ENCODE results near the gene CSTPP1.

The CSTPP1 gene, protein sequence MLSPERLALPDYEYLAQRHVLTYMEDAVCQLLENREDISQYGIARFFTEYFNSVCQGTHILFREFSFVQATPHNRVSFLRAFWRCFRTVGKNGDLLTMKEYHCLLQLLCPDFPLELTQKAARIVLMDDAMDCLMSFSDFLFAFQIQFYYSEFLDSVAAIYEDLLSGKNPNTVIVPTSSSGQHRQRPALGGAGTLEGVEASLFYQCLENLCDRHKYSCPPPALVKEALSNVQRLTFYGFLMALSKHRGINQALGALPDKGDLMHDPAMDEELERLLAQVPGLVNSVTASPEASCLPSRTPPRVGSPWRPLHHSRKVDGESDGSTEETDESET

DNA sequence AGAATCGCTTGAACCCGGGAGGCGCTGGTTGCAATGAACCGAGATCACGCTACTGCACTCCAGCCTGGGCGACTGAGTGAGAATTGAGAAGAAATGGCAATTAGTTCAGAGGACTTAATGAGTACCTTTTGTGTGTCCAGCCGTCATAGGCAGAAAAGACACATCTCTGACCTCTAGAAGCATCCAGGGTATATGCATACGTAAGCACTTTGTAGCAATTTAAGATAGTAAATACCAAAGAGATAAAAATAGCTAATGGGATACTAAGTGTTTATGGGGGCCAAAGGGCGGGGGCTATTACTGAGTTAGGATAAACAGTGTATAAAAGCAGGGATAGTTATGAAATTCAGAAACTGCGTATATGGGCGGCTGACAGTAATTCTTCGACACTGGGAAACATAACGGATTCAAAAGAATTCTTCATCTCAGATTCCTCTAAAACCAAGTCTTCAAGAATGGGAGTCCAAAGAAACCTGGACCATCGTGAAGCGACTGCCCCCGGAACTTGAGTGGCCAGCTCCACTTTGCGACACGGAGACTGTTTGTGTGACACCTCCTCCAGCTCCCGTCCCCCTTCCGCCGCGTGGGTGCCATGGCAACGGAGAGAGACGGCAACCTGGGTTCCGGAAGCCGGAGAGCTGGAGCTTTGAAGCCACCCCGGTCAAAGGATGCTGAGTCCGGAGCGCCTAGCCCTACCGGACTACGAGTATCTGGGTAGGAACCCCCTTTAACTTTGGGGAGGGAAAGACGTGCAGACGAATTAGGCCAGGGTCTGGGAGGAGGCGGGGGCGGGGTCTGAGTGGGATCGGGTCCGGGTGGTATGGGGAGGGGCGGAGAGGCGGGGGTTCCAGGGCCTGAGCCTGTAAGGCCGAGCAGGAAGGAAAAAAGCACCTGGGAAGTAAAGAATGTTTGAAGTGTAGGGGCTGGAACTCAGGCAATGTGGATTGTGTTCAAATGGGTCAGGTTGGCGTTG is at the start of gene CSTPP1:
TSS of gene CSTPP1 (plus strand) at position 624 of the 973 bp plus-strand sequence. CDS start at position 669, 45 bp downstream.
- peak; percentile 90 for DNase-seq

DNA sequence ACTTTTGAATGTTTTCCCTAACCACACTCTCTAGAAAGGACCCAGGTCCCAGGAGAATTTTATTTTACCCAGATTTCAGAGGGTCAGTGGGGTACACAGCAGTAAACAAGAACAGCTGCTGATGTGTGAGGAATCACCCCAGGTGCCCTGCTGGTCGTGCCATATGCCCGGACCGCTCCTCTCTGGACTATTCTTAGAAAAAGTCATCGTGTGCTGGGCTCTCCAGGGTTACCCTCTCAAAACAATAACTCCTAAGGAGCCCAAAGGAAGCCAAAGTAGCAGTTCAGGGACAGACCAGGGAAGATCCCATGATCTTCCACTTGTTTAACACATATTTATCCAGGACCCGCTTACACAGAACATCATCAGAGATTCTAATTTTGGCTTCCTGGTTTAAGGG is 47.9 kb upstream of the CSTPP1 start:
- DNase-seq, result no peak

DNA sequence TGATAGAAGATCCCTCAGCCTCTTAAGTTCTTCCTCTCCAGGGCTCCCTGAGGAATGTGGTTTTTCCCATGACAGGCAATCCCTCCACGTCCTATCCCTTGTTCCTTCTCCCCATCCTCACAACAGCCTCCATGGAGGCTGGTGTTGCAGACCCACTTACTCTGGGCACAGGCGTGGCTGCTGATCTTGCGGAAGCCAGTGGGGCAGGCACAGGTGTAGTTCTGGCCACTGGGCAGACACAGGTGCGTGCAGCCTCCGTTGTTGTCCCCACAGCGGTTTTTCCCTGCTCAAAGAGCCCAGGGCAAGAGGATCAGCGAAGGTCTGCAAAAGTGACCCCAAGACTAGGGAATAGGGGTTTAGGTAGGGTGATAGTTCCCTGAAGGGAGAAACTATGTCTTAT is 47.3 kb upstream of the CSTPP1 start:
- no peak for DNase-seq

DNA sequence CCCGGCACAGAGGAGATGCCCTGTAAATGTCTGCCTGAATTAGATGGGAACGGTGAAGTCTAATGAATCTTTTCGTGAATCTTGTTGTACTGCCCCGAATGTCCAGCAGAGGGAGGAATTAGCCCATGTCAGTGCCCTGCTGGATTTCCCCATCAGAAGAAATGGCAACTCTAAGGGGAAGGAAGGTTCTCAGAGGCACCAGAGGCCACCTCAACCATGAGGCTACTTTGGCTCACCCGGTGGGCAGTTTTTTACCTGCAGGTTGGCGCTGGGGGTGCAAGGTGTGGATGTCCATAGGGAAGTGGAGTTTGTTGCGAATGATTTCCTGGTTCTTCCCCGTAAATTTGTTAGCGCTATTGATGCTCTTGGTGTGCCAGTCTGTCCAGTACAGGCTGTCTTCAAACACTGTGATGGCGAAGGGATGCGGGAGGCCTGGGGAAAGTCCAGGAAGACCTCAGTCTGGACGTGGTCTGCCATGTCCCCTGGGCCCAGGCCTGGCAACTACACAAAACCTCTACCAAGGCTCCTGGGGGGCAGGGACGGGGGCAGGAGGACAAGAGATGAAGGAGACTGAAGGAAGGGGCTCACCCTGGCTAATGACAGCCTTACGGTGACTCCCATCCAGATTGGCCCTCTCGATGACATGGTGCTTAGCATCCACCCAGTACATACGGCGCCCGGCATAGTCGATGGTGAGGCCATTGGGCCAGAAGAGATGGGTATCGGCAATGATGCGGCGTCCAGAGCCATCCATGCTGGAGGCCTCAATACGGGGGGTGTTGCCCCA is 46.7 kb upstream of the CSTPP1 start:
- peak; percentile 59 for DNase-seq

DNA sequence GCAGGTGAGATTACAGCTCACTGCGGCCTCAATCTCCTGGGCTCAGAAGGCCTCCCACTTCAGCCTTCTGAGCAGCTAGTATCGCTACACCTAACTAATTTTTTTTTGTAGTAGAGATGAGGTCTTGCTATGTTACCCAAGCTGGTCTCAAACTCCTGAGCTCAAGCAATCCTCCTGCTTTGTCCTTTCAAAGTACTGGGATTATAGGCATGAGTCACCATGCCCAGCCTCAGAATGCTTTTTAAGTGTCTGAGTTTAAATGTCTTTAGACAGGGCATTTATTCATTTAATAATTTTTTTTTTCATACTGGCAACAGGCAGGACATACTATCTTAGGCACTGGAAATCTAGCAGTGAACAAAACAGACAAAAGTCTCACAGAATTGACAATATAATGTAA is 45.9 kb upstream of the CSTPP1 start:
- no peak for DNase-seq

DNA sequence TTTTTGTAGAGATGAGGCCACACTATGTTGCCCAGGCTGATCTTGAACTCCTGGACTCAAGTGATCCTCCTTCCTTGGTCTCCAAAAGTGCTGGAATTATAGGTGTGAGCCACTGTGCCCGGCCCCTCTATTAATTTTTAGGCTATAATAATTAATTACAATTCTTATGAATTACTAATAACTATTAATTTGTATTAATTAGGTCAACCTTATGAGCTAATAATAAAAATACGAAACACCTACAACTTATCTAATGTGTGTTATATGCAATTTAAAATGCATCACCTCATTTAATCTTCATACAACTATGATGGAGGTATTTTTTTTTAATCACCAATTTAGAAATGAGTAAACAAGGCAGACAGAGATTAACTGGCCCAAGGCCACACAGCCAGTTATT is 44.5 kb upstream of the CSTPP1 start:
- DNase-seq, result no peak

DNA sequence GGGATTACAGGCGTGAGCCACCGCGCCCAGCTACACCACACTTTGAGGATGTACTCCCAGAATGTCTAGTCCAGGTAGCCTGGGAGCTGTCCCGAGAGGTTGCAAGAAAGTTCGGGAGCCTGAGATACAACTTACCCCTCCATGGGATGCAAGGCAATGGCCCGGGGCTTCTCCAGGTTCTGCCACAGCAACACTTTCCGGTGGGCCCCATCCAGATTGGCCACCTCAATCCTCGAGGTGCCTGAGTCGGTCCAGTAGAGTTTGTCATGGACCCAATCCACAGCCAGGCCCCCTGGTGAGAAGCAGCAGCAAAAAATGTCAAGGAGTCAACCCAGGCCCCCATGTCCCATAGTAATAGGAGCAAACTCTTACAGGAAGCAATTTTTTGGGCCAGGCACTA is 43.7 kb upstream of the CSTPP1 start:
- no peak for DNase-seq

DNA sequence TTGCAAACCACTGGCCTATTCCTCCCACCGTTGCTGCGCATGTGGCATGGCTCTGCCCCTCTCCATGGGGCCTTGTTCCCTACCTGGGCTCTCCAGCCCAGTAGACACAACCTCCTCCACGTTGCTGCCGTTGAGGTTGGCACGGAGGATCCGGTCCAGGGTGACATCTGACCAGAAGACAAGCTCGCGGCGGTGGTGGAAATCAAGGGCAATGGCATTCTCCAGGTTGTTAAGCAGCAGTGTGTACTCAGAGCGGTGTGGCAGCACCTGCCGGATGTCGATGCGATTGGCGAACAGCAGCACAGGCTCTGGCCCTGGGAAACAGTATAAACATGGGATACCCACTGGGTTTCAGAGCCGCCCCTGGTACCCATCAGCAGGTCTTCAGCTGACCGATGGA is 42.1 kb upstream of the CSTPP1 start:
- no peak for DNase-seq

DNA sequence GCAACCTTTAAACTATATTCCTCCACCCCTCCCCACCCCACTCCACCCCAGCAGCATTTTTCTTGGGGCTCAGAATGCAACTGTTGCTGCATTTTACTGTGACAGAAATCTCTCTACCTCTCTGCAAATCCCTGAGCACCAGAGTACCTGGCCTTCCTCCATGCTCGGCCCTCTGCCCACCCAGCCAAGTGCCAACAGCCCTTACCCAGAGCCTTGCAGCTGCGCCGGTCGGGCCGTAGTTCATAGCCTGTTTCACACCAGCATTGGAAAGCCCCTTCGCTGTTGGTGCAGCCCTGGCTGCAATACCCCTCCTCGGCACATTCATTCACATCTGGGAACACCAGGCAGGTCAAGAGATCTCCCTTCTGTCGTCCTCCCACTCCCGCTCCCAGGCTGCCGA is 41.6 kb upstream of the CSTPP1 start:
- DNase-seq, result no peak

DNA sequence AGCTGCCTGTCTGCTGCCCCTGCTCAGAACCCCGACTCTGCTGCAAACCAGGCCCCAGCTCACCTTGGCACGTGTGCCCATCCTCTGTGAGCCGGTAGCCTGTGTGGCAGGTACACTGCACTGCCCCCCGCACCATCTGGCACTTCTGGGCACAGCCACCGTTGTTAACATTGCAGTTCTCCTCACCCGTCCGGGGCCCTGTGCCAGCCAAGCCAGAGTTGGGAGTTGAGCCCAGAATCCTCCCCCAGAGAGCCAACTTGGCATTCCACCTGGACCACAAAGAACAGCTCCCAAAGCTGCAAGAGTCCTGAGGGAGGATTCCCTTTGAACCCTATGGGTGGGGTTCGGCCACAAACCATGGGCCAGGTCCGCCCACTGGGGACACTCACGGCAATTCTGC is 40.7 kb upstream of the CSTPP1 start:
- no peak for DNase-seq

DNA sequence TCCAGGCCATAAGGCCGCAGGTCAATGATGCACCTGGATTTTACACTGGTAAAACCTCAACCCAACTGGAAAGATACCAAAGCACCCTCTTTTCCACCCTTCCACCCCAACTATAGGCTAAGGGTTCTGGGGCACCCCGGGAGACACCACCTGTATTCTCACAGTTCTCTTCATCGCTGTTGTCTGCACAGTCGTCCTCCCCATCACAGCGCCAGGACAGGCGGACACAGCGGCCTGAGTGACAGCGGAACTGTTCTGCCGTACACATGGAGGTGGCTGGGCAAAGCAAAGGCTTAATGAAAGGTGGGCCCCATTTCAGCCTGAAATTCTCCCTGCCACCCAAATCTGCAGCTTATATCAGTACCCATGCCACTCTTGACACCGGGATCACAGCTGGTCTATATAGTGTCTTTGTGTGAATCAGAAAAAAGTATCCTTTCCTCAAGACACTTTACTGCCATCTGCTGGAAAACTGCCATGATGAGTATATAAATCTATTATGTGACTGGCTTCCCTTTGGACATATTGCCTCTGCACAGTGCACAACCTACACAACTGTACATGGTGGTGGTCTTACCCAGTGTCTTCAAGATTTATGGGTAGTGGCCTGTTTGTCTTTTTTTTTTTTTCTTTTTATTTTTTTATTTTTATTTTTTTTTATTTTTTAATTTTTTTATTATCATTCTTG is 39.7 kb upstream of the CSTPP1 start:
- no peak for DNase-seq

DNA sequence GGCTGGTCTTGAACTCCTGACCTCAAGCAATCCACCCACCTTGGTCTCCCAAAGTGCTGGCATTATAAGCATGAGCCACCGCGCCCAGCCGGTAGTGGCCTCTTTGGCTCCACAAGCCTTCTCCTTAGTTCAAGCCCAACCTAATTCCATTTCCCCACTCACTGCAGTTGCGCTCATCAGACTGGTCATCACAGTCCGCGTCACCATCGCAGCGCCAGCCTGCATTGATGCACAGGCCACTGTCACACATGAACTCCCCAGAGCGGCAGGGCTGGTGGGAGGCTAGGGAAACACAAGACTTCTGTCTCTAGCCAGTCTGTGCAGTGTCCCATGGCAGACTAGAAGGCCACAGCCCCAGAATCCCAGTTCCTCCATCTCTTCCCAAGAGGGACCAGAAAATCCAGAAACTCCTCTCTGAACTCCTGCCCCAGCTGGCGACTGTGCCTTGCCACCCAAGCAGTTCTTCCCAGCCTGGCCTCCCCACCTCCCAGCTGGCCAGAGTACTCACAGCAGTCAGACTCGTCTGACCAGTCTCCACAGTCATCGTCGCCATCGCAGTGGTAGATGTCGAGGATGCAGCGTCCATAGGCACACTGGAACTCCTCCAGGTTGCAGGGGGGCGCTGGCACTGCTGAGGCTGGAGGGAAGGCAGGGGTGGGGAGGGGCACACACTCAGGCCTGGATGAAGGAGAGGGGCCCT is 38.0 kb upstream of the CSTPP1 start:
- no peak for DNase-seq

DNA sequence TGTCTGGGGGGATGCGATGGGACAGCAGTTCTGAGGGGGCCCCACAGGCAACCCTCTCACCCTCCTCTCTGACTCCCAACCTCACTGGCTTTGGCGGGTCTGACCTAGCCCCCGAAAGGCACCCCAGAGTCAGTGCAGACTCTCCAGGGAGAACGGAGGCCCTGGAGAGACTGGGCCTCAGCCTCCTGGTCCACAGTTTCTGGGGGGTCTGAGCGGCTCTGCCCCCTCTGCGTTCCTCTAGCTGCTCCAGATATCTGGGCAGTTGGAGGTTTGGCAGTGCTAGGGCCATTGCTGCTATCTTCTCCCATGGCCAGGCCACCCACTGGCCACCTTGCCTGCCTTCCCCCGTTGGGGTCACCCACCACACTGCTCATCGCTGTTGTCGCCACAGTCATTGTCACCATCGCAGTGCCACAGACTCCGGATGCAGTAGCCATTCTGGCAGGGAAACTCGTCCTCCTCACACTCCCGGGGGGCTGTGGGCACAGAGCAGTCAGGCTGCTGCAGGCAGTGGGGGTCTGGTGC is 37.0 kb upstream of the CSTPP1 start:
- no peak for DNase-seq

DNA sequence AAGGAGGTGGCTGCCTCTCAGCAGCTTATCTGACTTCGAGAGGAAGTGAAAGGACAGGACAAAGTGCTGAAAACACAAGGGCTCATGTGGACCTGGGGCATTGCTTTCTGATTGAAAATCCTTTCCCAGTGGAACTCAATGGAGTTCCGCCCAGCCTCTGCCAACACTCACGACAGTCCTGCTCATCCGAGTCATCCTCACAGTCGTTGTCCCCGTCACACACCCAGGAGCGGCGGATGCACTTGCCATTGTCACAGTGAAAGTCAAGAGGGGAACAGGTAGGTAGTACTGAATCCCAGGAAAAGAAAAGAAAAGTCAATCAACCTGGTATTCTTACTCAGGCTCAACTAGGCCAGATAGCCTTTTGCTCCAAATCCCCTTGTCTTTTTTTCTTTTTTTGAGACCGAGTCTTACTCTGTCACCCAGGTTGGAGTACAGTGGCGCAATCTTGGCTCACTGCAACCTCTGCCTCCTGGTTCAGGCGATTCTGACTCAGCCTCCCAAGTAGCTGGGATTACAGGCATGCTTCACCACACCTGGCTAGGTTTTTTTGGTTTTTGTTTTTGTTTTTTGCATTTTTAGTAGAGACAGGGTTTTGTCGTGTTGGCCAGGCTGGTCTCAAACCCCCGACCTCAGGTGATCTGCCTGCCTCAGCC is 36.3 kb upstream of the CSTPP1 start:
- DNase-seq, result no peak

DNA sequence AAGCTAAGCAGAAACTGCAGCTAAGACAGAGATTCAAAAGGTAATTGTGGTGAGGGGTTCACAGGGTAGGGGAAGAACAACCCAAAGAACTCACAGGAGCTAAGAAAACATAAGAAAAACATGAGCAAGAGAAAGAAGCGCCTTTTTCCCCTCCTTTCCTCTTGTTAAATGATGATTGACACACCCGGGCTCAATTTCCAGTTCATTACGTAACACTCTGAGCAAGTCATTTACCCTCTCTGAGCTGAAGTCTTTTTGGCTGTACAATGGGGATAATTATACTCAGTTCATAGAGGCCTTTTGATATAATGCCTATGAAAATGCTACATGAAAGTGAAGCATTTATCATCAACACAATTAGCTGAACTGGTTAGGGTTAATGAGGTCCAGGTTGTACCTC is 35.4 kb upstream of the CSTPP1 start:
- no peak for DNase-seq

DNA sequence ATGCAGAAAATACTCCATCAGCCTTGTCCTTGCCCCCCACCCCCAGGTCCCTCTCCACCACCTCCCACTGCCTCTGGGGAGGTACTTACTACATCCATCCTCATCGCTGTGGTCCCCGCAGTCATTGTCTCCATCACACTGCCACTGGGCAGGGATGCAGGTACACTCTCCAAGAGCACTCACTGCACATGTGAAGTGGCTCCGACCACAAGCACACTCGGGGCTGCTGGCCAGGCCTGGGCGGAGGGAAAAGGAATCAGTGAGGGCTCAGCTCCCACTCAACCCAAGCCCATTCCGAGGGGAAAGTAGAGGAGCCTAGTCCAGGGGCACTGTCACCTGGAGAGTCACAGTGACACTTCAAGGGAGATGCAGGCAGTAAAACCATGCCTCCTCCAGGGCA is 33.9 kb upstream of the CSTPP1 start:
- DNase-seq, result no peak

DNA sequence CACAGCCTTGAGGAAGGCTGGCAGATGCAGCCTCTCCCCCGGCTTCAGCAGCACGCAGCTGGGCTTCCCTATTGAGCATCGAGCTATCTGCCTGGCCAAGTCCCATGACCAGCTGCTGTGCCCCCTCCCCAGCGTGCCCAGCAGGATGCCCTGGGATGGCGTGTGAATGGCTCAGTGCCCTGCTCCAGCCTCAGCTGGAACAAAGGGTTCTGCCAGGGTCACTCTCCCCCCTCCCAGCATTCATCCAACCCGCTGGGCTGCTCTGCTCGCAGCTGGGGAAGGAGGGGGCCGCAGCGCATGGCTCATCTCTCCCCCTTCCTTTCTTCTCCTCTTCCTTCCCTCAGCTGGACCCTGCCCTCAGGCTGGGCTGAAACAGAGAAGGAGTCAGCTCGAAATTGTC is 32.7 kb upstream of the CSTPP1 start:
- no peak for DNase-seq

DNA sequence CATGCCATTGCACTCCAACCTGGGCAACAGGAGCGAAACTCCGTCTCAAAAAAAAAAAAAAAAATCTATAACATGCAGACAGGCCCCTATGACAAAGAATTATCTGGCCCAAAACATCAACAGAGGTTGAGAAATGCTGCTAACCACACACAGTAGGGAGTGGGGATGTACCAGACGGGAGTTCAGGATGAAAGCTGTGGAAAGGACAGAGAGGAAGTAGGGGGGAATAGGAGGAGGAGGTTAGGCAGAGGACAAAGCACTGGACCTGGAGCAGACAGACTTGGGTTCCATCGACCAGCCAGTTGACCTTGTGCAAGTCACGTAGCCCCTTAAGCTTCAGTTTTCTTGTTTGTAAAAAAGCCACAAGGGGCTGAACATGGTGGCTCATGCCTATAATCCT is 30.8 kb upstream of the CSTPP1 start:
- no peak for DNase-seq

DNA sequence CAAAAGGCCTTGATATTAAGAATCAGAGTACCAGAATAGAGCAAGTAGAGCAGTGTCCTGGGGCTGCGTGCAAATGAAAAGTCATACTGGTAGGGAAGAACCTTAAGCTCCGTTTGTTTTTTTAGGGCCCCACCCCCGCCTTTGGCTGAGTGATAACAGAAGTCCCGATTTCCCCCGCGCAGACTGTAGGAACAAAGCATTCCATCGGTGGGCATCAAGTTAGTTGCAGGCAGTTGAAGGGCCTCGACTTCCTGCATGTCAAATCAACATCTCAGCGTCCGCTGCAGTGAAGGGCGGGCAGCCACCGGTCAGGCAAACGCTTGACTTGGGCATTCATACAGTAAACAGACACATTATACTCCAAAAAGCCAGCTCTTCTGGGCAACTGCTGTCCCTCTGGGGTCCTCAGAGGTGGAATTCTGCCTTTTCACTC is 29.9 kb upstream of the CSTPP1 start:
- no peak for DNase-seq

DNA sequence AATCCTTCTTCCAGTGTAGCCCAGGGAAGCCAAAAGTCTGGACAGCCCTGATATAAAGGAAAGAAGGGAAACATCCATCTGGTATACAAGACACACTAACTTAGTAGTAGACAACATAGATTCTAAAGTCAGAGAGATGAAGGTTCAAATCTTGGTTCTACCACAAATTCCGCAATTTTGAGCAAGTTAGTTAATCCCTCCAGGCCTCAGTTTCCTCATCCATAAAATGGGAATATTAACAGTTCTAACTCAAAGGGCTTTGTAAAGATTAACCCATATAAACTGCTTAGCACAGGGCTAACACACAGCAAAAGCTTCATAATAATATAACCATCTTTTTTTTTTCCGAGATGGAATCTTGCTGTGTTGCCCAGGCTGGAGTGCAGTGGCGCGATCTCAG is 29.0 kb upstream of the CSTPP1 start:
- no peak for DNase-seq

DNA sequence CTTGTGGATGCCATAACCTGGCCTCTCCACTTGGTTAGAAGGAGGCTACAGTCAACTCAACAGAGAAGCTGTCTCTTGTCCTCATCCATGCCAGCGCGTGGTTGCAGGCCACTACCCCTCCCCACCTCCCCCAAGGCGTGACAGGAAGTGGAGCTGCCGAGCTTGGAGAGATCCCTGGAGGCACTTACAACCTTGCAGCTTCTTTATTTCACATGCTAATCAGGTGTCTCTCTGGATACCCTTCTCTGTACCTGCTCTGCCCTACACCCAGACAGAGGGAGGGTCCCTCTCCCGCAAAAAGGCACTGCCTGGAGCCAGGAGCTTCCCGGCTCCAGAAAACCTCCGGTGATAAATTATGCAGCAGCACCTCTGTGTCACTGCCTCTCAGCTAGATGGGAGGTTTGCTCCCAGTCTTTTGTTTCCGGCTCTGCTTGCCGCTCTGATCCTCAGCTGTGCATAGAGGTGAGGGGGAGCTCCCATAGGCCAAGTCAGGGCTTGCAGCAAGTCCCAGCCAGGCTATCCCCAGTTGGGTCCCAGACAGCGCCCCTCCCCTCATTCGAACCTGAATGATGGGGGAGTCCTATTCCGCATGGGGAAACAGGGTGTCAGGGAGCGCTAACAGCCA is 23.9 kb upstream of the CSTPP1 start:
- DNase-seq, result no peak

Data from CD4-positive, alpha-beta T cell treated with Interleukin-15 for 1 hour (primary cell).